ENCODE data around the gene MRC2. TPM values are rescaled to one million over a fixed set of nuclear protein-coding genes. Genes with fewer than 3 reads are reported as not detected.
"Not testable (repeated sequence)": the region's sequence is repeated elsewhere in the genome, so short reads cannot be mapped to it uniquely, and the experiment has no call there.

The MRC2 gene
- total RNA-seq, 2 donors from 2014 or later, result 7.0 to 22.1 TPM

DNA sequence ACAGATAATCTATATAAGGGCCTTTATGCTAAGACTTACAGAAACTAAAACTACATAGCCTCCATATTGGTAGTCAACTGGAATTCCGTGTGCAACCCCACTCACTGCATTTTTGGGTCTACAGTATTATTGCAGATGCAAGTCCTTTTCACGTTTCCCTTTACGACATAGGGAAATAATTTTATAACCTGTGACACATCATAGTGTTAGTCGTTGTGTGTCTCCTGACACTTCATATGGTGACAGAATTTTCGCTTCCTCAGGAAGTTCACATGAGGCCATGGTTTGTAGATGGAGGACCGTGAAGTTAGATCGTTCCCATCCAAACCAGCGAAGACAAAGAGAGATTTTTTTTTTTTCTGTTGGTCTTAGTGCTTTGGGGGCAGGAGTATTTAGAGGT lies 15.7 kb upstream of the MRC2 start:
- no peaks in the 10 kb centered on the region for H3K9me3 ChIP-seq
- H3K4me3 ChIP-seq, result no peak overlapping the region
- TF ChIP-seq, protein P1, sequence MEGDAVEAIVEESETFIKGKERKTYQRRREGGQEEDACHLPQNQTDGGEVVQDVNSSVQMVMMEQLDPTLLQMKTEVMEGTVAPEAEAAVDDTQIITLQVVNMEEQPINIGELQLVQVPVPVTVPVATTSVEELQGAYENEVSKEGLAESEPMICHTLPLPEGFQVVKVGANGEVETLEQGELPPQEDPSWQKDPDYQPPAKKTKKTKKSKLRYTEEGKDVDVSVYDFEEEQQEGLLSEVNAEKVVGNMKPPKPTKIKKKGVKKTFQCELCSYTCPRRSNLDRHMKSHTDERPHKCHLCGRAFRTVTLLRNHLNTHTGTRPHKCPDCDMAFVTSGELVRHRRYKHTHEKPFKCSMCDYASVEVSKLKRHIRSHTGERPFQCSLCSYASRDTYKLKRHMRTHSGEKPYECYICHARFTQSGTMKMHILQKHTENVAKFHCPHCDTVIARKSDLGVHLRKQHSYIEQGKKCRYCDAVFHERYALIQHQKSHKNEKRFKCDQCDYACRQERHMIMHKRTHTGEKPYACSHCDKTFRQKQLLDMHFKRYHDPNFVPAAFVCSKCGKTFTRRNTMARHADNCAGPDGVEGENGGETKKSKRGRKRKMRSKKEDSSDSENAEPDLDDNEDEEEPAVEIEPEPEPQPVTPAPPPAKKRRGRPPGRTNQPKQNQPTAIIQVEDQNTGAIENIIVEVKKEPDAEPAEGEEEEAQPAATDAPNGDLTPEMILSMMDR (IDR thresholded peaks at IDR 0.05), result no peak
- TF ChIP-seq POLR2A (IDR thresholded peaks at IDR 0.05), result no peak
- no peaks in the 10 kb centered on the region for H3K27me3 ChIP-seq
- 78 to 88% methylated on average over 8 of the region's 8 CpGs for WGBS, 2 donors
- H3K4me1 ChIP-seq, result no peaks in the 10 kb centered on the region
- ATAC-seq (no peak), DNase-seq (no peak)
- intact Hi-C loops (cut with DNase I), result no loop called here
- peak overlapping the region in 1 of 4 donors; percentile 24 for H3K27ac ChIP-seq
- peaks cover 0 to 14% of the 10 kb centered on the region in 2 donors for H3K36me3 ChIP-seq (replicated peaks in 1 of 2; ENCODE audit: insufficient read depth in 1 of 2, low read depth in 2 of 2)

- WGBS, 2 donors, result 82 to 91% methylated on average over 6 to 7 of the region's 12 CpGs
- intact Hi-C loops (cut with DNase I), result not testable (repeated sequence)
- H3K27ac ChIP-seq, result peak overlapping the region in 1 of 4 donors; percentile 24
Observed at GRCh38 chr17:62612289-62612688, 15.2 kb upstream of the MRC2 start.

DNA sequence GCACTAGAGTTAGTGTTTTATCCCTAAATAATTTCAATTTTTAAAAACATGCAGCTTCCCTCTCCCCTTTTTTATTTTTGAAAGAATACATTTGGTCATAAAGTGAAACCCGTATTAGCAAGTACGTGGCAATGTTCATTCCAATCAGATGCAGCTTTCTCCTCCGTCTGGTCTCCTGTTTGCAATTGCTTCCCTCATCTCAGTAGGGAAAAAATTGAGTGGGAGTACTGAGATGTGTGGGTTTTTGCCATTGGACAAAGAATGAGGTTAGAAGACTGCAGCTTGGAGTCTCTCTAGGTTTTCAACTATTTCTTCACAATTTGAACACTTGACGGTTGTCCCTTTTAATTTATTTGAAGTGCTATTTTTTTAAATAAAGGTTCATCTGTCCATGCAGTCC lies 14.4 kb upstream of the MRC2 start:
- H3K4me3 ChIP-seq; H3K9me3 ChIP-seq; H3K27ac ChIP-seq; H3K27me3 ChIP-seq; ATAC-seq; intact Hi-C loops (cut with DNase I); DNase-seq; H3K4me1 ChIP-seq: not testable (repeated sequence)
- H3K36me3 ChIP-seq (replicated peaks in 1 of 2; ENCODE audit: insufficient read depth in 1 of 2, low read depth in 2 of 2), result peaks cover 0 to 14% of the 10 kb centered on the region in 2 donors
- WGBS, 2 donors, result 88 to 91% methylated on average over 4 of the region's 4 CpGs

More at GRCh38 chr17:62612289-62612688, 15.2 kb upstream of the MRC2 start:
- peaks cover 0 to 14% of the 10 kb centered on the region in 2 donors for H3K36me3 ChIP-seq (replicated peaks in 1 of 2; ENCODE audit: insufficient read depth in 1 of 2, low read depth in 2 of 2)
- ATAC-seq, result peak; percentile 45
- not testable (repeated sequence) for DNase-seq, H3K4me3 ChIP-seq, H3K9me3 ChIP-seq, H3K4me1 ChIP-seq, H3K27me3 ChIP-seq

- DNase-seq, result no peak
- no peak overlapping the region for H3K4me3 ChIP-seq
- ATAC-seq, result no peak
- H3K27me3 ChIP-seq, result no peaks in the 10 kb centered on the region
- 79 to 81% methylated on average over 6 of the region's 6 CpGs for WGBS, 2 donors
- H3K27ac ChIP-seq, result no peak overlapping the region
- TF ChIP-seq POLR2A (IDR thresholded peaks at IDR 0.05), result no peak
- TF ChIP-seq, protein P1 (IDR thresholded peaks at IDR 0.05), result no peak
- no peaks in the 10 kb centered on the region for H3K9me3 ChIP-seq
- intact Hi-C loops (cut with DNase I), result no loop called here
- H3K4me1 ChIP-seq, result no peaks in the 10 kb centered on the region
- H3K36me3 ChIP-seq (replicated peaks in 1 of 2; ENCODE audit: insufficient read depth in 1 of 2, low read depth in 2 of 2), result peaks cover 0 to 9% of the 10 kb centered on the region in 2 donors
Observed at GRCh38 chr17:62614142-62614541, 13.3 kb upstream of the MRC2 start.

- H3K27me3 ChIP-seq, result no peaks in the 10 kb centered on the region
- H3K36me3 ChIP-seq (replicated peaks in 1 of 2; ENCODE audit: insufficient read depth in 1 of 2, low read depth in 2 of 2), result peaks cover 0 to under 1% of the 10 kb centered on the region in 2 donors
- no peak for ATAC-seq
- H3K9me3 ChIP-seq, result no peaks in the 10 kb centered on the region
- TF ChIP-seq, protein P1 (IDR thresholded peaks at IDR 0.05), result no peak
- TF ChIP-seq POLR2A (IDR thresholded peaks at IDR 0.05), result no peak
- no peak for DNase-seq
- WGBS, 2 donors, result 91 to 94% methylated on average over 4 of the region's 4 CpGs
- intact Hi-C loops (cut with DNase I), result no loop called here
- H3K27ac ChIP-seq, result no peak overlapping the region
- H3K4me3 ChIP-seq, result no peak overlapping the region
- H3K4me1 ChIP-seq, result no peaks in the 10 kb centered on the region
Observed at GRCh38 chr17:62615503-62615902, 12.0 kb upstream of the MRC2 start.
